GM18511 (cell line): Measurements from ENCODE around the gene WDR18.
"Not testable (repeated sequence)": the region's sequence is repeated elsewhere in the genome, so short reads cannot be mapped to it uniquely, and the experiment has no call there.

Source experiments
- ATAC-seq: cut with Tn5 transposase; IDR thresholded peaks from one replicate; pipeline ENCODE4 v1.9.1; 2021; ENCODE audit warnings: mild to moderate bottlenecking, moderate library complexity; ENCODE audit not compliant: unreplicated experiment

The WDR18 gene

GRCh38 chr19:948842-949496 lies 35.2 kb upstream of the WDR18 start:
- ATAC-seq = no peak

- ATAC-seq = no peak
These were observed 33.6 kb upstream of the WDR18 start for GRCh38 chr19:950352-951066.

- ATAC-seq = no peak
These were observed 32.0 kb upstream of the WDR18 start for GRCh38 chr19:952049-952679.

GRCh38 chr19:952680-953444 lies 31.3 kb upstream of the WDR18 start:
- no peak for ATAC-seq

GRCh38 chr19:953445-954271 lies 30.5 kb upstream of the WDR18 start:
- ATAC-seq = no peak

- no peak for ATAC-seq
These were observed 29.9 kb upstream of the WDR18 start for GRCh38 chr19:954272-954671.

GRCh38 chr19:954672-955494 lies 29.3 kb upstream of the WDR18 start:
- no peak for ATAC-seq

- no peak for ATAC-seq
These were observed 28.1 kb upstream of the WDR18 start for GRCh38 chr19:955803-956765.

GRCh38 chr19:956766-957440 lies 27.2 kb upstream of the WDR18 start:
- no peak for ATAC-seq

- ATAC-seq = not testable (repeated sequence)
These were observed 26.6 kb upstream of the WDR18 start for GRCh38 chr19:957578-957977.

- ATAC-seq = no peak
These were observed 24.9 kb upstream of the WDR18 start for GRCh38 chr19:958967-959855.

GRCh38 chr19:960020-960419 lies 24.1 kb upstream of the WDR18 start:
- ATAC-seq = no peak

- ATAC-seq = no peak
These were observed 23.6 kb upstream of the WDR18 start for GRCh38 chr19:960601-960938.

GRCh38 chr19:961866-962620 lies 22.1 kb upstream of the WDR18 start:
- ATAC-seq = no peak

GRCh38 chr19:962683-963400 lies 21.3 kb upstream of the WDR18 start:
- no peak for ATAC-seq

GRCh38 chr19:963486-963951 lies 20.6 kb upstream of the WDR18 start:
- ATAC-seq = no peak
